ENCODE data around the gene SCAF4.

Gene SCAF4

GRCh38 chr21:31710586-31710985 is 21.3 kb downstream of the SCAF4 start:
- no peak overlapping the region for H3K27ac ChIP-seq
- CTCF ChIA-PET = no interaction called here
- POLR2A ChIA-PET (ENCODE audit: low non-redundant PET) = no interaction called here
- TF ChIP-seq, protein P1, sequence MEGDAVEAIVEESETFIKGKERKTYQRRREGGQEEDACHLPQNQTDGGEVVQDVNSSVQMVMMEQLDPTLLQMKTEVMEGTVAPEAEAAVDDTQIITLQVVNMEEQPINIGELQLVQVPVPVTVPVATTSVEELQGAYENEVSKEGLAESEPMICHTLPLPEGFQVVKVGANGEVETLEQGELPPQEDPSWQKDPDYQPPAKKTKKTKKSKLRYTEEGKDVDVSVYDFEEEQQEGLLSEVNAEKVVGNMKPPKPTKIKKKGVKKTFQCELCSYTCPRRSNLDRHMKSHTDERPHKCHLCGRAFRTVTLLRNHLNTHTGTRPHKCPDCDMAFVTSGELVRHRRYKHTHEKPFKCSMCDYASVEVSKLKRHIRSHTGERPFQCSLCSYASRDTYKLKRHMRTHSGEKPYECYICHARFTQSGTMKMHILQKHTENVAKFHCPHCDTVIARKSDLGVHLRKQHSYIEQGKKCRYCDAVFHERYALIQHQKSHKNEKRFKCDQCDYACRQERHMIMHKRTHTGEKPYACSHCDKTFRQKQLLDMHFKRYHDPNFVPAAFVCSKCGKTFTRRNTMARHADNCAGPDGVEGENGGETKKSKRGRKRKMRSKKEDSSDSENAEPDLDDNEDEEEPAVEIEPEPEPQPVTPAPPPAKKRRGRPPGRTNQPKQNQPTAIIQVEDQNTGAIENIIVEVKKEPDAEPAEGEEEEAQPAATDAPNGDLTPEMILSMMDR (conservative IDR thresholded peaks at IDR 0.05; ENCODE audit: low read depth) = no peak
- DNase-seq (ENCODE audit: low spot score) = no peak

DNA sequence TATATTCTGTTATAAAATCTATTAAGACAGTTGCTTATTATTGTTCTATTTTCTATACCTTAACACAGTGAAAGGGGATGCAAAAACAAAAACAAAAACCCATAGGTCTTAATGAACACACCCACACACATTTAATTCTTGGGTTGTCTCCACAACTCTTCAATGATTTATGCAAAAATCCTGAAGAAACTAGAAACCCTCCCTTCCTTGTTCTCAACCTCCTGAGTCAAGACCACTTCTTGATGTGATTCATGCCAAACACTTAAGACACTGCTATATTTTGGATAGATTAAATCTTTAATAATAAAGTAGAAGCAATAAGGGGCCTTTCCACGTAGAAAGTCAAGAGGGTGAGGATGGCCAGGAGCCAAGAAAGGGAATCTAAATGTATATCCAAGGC is 23.4 kb downstream of the SCAF4 start:
- TF ChIP-seq, protein P1 (conservative IDR thresholded peaks at IDR 0.05; ENCODE audit: low read depth) = no peak
- ChIA-PET CTCF (no interaction called here), POLR2A (ENCODE audit: low non-redundant PET) (no interaction called here)
- no peak overlapping the region for H3K27ac ChIP-seq
- no peak for DNase-seq (ENCODE audit: low spot score)

GRCh38 chr21:31707499-31707898 is 24.4 kb downstream of the SCAF4 start:
- DNase-seq (ENCODE audit: low spot score) = no peak
- CTCF ChIA-PET = interaction anchor here (0.6 kb wide), 1 partner anchor 11 kb away, joined by 3 read pairs; no protein-coding TSS in a partner anchor
- H3K27ac ChIP-seq = no peak overlapping the region
- TF ChIP-seq, protein P1 (conservative IDR thresholded peaks at IDR 0.05; ENCODE audit: low read depth) = no peak
- POLR2A ChIA-PET (ENCODE audit: low non-redundant PET) = no interaction called here

DNA sequence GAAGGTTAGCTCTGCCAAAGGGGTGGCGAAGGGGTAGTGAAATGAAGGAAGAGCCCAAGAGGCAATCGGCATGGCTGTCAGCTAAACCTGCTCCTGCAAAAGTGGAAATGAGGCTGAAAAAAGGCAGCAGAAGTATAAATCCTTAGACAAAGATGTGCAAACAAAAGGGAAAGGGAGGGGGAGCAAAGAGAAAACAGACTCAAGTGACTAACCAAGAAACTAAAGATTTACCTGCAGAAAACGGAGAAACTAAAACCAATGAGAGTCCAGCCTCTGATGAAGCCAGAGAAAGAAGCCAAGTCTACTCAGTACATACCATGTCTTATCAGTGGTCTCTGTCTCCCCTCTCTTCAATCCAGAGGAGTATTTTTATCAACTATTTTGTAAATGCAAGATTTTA is 25.4 kb downstream of the SCAF4 start:
- CTCF ChIA-PET = no interaction called here
- POLR2A ChIA-PET (ENCODE audit: low non-redundant PET) = no interaction called here

GRCh38 chr21:31700040-31700439 is 31.9 kb downstream of the SCAF4 start:
- DNase-seq (ENCODE audit: low spot score) = no peak
- TF ChIP-seq, protein P1 (conservative IDR thresholded peaks at IDR 0.05; ENCODE audit: low read depth) = no peak
- CTCF ChIA-PET = no interaction called here
- POLR2A ChIA-PET (ENCODE audit: low non-redundant PET) = no interaction called here
- no peak overlapping the region for H3K27ac ChIP-seq

More for the DNA sequence above, 25.4 kb downstream of the SCAF4 start:
- no peak overlapping the region for H3K27ac ChIP-seq
- TF ChIP-seq, protein P1 (conservative IDR thresholded peaks at IDR 0.05; ENCODE audit: low read depth) = no peak
- DNase-seq (ENCODE audit: low spot score) = no peak

DNA sequence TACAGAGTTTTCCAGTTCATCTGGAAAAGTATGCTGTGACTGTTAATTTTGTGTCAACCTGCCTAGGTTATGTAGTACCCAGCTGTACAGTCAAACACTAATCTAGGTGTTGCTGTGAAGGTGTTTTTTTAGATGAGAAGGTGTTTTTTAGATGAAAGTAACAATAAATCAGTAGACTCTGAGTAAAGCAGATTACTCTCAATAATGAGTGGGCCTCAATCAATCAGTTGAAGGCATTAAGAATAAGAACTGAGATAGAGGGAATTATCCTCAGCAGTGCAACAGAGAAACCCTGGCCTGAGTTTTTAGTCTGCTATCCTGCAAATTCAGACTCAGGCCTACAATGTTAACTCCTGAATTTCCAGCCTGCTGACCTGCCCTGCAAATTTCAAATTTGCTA is 33.5 kb downstream of the SCAF4 start:
- POLR2A ChIA-PET (ENCODE audit: low non-redundant PET) = no interaction called here
- H3K27ac ChIP-seq = no peak overlapping the region
- DNase-seq (ENCODE audit: low spot score) = no peak
- TF ChIP-seq, protein P1 (conservative IDR thresholded peaks at IDR 0.05; ENCODE audit: low read depth) = no peak
- CTCF ChIA-PET = no interaction called here

DNA sequence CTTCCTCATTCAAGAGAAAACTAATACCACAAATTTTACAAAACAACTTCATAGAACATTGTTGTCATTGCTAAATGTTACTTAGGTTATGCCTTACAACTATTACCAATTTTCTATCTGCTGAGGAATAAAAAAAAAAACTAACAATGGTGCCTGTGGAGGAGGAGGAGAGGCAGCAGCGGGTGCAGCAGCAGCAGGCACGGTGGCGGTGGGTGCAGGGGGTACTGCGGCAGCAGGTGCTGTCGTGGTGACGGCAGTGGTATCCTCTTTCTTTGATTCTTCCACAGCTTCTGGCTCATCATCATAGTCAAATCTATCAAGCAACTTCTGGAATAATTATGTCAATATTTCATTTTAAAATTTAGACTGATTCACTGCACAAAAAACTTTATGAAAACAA is 35.5 kb downstream of the SCAF4 start:
- H3K27ac ChIP-seq = no peak overlapping the region
- TF ChIP-seq, protein P1 (conservative IDR thresholded peaks at IDR 0.05; ENCODE audit: low read depth) = no peak
- ChIA-PET POLR2A (ENCODE audit: low non-redundant PET) (no interaction called here), CTCF (no interaction called here)
- no peak for DNase-seq (ENCODE audit: low spot score)
